NT2/D1 (cell line): Measurements from ENCODE around the gene DHX57.
"Not testable (repeated sequence)": the region's sequence is repeated elsewhere in the genome, so short reads cannot be mapped to it uniquely, and the experiment has no call there.

Experiments
- DNase-seq: peaks from one replicate; pipeline ENCODE4 v3.0.0-alpha.2; 2011; ENCODE audit warnings: low read depth, low spot score
- H3K27me3 ChIP-seq: 2 replicates; pipeline ENCODE4 v1.6.0; 2011; ENCODE audit warnings: mild to moderate bottlenecking; ENCODE audit not compliant: insufficient read length, insufficient read depth
- H3K36me3 ChIP-seq: 2 replicates; pipeline ENCODE4 v1.6.1; 2011; ENCODE audit warnings: mild to moderate bottlenecking, low read length, mixed read lengths; ENCODE audit not compliant: insufficient read depth, insufficient read length
- H3K4me1 ChIP-seq: 2 replicates; pipeline ENCODE4 v1.5.1; 2011; ENCODE audit not compliant: insufficient read depth, insufficient read length
- H3K4me3 ChIP-seq: 2 replicates; pipeline ENCODE4 v1.5.1; 2011; ENCODE audit warnings: low read depth; ENCODE audit not compliant: insufficient read length
- H3K9ac ChIP-seq: 2 replicates; pipeline ENCODE4 v1.6.0; 2011; ENCODE audit warnings: low read depth; ENCODE audit not compliant: insufficient read length
- H3K9me3 ChIP-seq: 2 replicates; pipeline ENCODE4 v1.5.1; 2011; ENCODE audit warnings: mild to moderate bottlenecking, low read length; ENCODE audit not compliant: insufficient read depth
- SUZ12 ChIP-seq: IDR thresholded peaks from 2 replicates; pipeline ENCODE4 v1.6.1; 2011; ENCODE audit not compliant: insufficient read length, insufficient read depth; ENCODE audit errors: extremely low read depth
- YY1 ChIP-seq: IDR thresholded peaks from 2 replicates; pipeline ENCODE4 v1.6.1; 2011; ENCODE audit not compliant: insufficient read length, insufficient read depth
- ZNF274 ChIP-seq: IDR thresholded peaks from 2 replicates; pipeline ENCODE4 v1.6.1; 2011; ENCODE audit warnings: mild to moderate bottlenecking, low read depth, low read length

The DHX57 gene

DNA sequence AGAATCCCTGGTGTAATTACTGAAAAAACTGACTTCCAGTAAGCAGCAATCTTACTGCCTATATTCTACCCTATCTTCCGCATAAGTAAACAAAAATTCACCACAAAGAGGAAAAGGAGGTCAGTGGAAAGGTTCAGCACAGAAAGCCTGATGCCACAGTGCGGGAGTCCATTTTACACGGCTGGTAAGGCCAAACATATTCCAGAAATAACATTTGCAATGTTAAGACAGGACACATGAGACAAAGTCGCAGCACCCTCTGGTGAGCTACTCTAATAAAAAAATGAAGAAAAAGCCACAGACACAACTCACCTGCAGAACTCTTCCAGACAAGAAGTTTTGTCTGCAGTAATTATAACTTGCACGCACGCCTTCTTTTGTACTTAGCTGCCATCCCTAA is 57.2 kb downstream of the DHX57 start:
- Histone ChIP-seq H3K36me3 (peaks cover 36% of the 10 kb centered on the region), H3K4me3 (no peak overlapping the region), H3K27me3 (no peaks in the 10 kb centered on the region), H3K9ac (no peak overlapping the region), H3K4me1 (no peaks in the 10 kb centered on the region), H3K9me3 (no peaks in the 10 kb centered on the region)
- DNase-seq: no peak
- no peak for TF ChIP-seq SUZ12
- TF ChIP-seq ZNF274: no peak

DNA sequence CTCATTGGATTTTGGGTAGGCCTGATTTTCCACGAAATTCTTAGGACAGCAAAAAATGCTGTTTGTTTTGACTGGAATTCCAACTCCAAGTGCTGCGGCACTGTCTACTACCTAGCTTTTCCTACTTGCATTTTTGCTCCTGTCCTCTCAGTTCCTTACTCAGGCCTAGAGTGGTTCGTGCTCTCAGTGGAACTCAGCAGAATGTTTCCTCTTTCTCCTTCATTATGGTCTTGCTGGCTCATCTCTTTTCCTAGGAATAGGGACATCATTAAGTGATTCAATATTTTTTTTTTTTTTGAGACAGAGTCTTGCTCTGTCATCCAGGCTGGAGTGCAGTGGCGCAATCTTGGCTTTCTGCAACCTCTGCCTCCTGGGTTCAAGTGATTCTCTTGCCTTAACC is 59.8 kb downstream of the DHX57 start:
- Histone ChIP-seq H3K9me3 (no peaks in the 10 kb centered on the region), H3K36me3 (peaks cover 39% of the 10 kb centered on the region), H3K4me1 (no peaks in the 10 kb centered on the region), H3K27me3 (no peaks in the 10 kb centered on the region), H3K9ac (no peak overlapping the region), H3K4me3 (no peak overlapping the region)
- no peak for TF ChIP-seq YY1
- TF ChIP-seq ZNF274: no peak
- TF ChIP-seq SUZ12: no peak
- no peak for DNase-seq

DNA sequence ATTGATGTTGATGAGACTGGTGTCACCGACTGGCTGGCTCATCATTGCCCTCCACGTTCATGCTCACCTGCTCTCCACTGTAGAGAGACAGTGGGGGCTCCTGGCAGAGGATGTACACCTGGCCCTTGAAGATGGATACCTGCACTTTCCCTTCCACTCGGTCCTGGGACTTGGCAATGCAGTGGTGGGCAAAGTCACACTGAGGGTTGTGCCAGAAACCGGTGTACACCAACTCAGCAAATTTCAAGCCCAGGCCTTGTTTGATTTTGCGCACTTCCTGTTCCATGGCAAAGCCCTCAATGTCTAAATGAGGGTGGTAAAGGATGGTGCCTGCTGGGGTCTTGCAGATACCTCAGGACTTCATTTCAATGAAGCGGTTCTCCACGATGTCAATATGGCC is 65.2 kb downstream of the DHX57 start:
- Histone ChIP-seq H3K4me3 (no peak overlapping the region), H3K9ac (no peak overlapping the region), H3K4me1 (no peaks in the 10 kb centered on the region), H3K36me3 (peaks cover 24% of the 10 kb centered on the region), H3K9me3 (no peaks in the 10 kb centered on the region), H3K27me3 (no peaks in the 10 kb centered on the region)
- DNase-seq: no peak
- TF ChIP-seq ZNF274 (no peak), SUZ12 (no peak)

DNA sequence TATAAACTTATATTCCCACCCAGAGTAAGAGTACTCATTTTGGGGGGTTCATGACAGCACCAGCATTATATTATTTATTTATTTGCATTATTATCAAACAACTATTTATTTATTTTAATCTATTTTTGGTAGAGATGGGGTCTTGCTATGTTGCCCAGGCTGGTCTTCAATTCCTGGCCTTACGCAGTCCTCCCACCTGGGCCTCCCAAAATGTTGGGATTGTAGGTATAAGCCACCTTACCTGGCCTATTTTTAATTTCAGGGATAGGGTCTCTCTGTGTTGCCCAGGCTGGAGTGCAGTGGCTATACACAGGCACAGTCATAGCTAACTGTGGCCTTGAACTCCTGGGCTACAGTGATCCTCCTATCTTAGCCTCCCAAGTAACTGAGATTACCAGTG is 67.1 kb downstream of the DHX57 start:
- Histone ChIP-seq H3K27me3 (no peaks in the 10 kb centered on the region), H3K9ac (no peak overlapping the region), H3K36me3 (peaks cover 27% of the 10 kb centered on the region), H3K9me3 (no peaks in the 10 kb centered on the region), H3K4me3 (no peak overlapping the region), H3K4me1 (no peaks in the 10 kb centered on the region)
- no peak for DNase-seq
- no peak for TF ChIP-seq ZNF274
- no peak for TF ChIP-seq SUZ12
- TF ChIP-seq YY1: no peak

DNA sequence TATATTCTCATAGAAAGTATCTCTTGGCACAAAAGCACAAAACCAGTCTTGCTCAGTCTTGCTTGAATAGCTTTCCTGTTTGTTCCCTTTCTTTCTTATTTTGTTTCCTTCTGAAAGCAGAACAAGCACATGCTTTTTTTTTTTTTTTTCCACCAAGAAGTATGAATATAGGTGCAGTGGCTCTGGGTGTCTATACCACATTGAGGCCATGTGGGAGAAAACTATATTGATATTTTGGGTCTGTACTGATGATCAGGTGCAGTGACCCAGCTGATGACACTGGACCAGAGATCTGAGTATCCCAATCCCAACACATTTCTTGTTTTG is 69.0 kb downstream of the DHX57 start:
- Histone ChIP-seq H3K36me3 (peaks cover 28% of the 10 kb centered on the region), H3K4me3 (no peak overlapping the region), H3K9me3 (no peaks in the 10 kb centered on the region), H3K4me1 (no peaks in the 10 kb centered on the region), H3K27me3 (no peaks in the 10 kb centered on the region), H3K9ac (no peak overlapping the region)
- TF ChIP-seq YY1 (no peak), SUZ12 (no peak), ZNF274 (no peak)
- DNase-seq: no peak

DNA sequence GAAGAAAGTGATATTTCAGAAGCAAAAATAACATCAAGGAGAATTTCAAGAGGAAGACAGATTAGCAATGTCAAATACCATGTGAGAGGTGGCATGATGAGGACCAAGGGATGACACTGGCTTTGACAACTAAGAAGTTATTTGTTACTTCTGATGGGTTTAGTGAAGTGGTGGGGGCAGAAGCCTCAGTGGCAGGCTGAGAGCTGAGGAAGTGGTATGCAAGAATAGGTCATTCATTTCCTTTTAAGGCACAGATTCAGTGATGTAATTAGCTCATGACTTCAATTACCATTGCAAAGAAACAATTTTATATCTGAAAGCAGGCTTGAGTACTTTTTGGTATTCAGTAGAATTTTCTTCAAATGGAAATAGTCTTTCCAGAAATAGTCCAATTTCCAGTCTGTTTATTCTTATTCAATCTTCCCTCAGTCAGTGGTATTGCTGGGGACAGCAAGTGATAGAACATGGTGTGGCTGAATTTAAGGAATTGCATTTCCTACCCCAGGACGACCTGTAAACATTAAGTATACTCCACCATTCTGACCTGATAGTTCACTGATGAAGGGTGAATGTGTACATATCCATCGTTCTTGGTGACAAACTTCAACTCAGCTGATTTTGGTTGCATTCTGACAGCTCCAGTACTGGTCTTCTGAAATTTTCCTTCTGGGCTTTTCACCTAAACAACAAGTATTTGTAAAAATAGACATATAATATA is 69.6 kb downstream of the DHX57 start:
- no peaks in the 10 kb centered on the region for H3K4me1 ChIP-seq
- peaks cover 23% of the 10 kb centered on the region for H3K36me3 ChIP-seq
- H3K9ac ChIP-seq: no peak overlapping the region
- no peak overlapping the region for H3K4me3 ChIP-seq
- no peak for TF ChIP-seq YY1
- no peak for DNase-seq
- H3K9me3 ChIP-seq: no peaks in the 10 kb centered on the region
- H3K27me3 ChIP-seq: no peaks in the 10 kb centered on the region

DNA sequence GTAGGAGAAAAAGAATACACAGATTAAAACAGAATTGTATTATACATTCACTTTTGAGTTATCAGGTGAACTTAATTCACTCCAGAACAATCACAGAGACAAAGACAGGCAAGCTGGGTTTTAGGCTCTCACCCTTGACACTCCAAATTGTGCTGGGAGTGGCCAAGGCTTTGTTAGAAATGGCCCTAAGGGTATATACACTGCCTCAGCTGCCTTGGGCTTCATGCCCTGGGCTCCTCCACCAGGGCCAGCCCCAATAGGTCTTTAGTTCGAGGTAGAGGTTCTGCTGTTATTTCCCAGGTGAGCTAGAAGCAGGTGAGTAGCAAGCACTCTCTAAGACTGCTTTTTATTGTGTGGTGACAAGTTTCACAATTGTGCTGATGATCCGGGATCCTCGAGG is 77.8 kb downstream of the DHX57 start:
- H3K9me3 ChIP-seq: no peaks in the 10 kb centered on the region
- H3K36me3 ChIP-seq: peaks cover 9% of the 10 kb centered on the region
- H3K27me3 ChIP-seq: no peaks in the 10 kb centered on the region
- DNase-seq: no peak
- no peak overlapping the region for H3K9ac ChIP-seq
- no peak for TF ChIP-seq SUZ12
- no peaks in the 10 kb centered on the region for H3K4me1 ChIP-seq
- H3K4me3 ChIP-seq: no peak overlapping the region

DNA sequence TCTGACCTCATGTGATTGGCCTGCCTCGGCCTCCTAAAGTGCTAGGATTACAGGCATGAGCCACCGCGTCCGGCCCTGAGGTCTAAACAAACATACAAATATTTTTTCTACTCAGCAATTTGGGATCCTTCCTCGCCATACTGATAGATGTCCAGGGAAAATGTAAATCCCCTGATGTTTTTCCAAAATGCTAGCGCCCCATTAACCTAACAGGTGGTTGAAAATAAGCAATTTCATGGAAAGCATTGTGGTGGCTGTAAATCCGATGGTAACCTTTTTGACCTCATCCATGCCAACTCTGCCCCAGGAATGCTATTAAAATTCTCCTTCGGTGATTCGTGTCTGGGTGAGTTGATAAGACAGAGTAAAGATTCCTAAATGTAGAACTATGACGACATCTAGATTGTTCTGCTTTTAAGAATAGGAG is 78.5 kb downstream of the DHX57 start:
- Histone ChIP-seq H3K9ac (no peak overlapping the region), H3K36me3 (peaks cover 5% of the 10 kb centered on the region), H3K27me3 (no peaks in the 10 kb centered on the region), H3K4me3 (no peak overlapping the region), H3K9me3 (no peaks in the 10 kb centered on the region), H3K4me1 (no peaks in the 10 kb centered on the region)
- TF ChIP-seq SUZ12 (no peak), YY1 (no peak), ZNF274 (no peak)
- no peak for DNase-seq

DNA sequence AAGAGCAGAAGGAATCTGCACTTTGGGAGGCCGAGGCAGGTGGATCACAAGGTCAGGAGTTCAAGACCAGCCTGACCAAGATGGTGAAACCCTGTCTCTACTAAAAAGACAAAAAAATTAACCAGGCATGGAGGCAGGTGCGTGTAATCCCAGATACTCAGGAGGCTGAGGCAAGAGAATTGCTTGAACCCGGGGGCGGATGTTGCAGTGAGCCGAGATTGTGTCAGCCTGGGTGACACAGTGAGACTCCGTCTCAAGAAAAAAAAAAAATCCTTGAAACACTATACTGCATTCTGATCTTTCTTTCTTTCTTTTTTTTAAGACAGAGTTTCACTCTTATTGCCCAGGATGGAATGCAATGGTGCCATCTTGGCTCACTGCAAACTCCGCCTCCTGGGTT is 80.7 kb downstream of the DHX57 start:
- H3K9me3 ChIP-seq, H3K36me3 ChIP-seq, H3K27me3 ChIP-seq, H3K4me1 ChIP-seq, H3K4me3 ChIP-seq, H3K9ac ChIP-seq, DNase-seq: not testable (repeated sequence)
